Adrenal gland (tissue), 5 donors: Measurements from ENCODE around the gene TFDP1.

Experiments
- POLR2A ChIP-seq, 2 donors: fragments of 450-650 bp; IDR thresholded peaks; one replicate each; pipeline ENCODE4 v1.6.1; 2017; ENCODE audit warnings: antibody characterized with exemption in 2 of 2, mild to moderate bottlenecking in 2 of 2, moderate library complexity in 1 of 2
- TF ChIP-seq, protein P1 (sequence below), 6 experiments: fragments of 450-650 bp in 4 of 6; fragments of 200-600 bp in 2 of 6; sonication (generic) in 1 of 6; IDR thresholded peaks; 1 replicate in 5 of 6; 2 replicates in 1 of 6; pipeline versions ENCODE4 v1.5.1 to v1.8.0; 2016 to 2021; ENCODE audit warnings: antibody characterized with exemption in 6 of 6, mild to moderate bottlenecking in 2 of 6, moderate library complexity in 1 of 6
- donor health status: DM: no; HTN: no; CAD: no.

DNA sequence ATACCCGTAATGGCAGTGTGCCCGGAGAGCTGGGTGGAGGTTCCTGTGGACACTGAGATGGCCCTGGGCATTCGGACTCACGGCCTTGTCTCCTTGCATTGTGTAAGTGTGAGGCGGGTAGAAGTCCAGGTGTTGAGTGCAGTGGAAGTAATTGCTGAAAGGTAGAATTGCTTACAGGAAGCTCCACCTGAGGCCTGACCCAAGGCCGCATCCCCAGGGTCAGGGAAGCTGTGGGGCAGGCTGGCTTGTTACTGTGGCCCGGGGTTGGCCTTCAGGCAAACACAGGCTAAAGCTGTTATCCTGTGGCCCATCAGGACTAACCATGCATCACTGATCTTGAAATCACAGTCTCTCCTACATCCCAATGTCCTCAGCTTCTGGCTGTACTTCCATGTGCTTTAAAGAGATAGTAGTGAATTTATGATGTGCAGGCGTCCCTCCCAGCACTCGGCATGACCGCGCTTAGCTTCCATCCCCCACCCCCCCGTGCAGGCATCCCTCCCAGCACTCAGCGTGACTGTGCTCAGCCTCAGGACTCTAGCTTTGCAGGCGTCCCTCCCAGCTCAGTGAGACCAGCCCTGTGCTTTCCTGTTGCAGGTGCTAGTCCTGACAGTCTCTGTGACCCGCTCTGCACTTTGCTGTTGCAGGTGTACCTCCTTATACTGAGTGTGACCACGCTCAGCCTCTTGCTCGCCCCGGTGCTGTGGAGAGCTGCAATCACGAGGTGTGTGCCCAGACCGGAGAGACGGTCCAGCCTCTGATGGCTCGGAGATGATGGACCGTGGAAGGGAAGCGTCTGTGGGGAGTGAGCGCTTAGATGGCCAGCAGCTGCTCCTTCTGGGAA, 35.6 kb upstream of the TFDP1 start:
- TF ChIP-seq, protein P1, sequence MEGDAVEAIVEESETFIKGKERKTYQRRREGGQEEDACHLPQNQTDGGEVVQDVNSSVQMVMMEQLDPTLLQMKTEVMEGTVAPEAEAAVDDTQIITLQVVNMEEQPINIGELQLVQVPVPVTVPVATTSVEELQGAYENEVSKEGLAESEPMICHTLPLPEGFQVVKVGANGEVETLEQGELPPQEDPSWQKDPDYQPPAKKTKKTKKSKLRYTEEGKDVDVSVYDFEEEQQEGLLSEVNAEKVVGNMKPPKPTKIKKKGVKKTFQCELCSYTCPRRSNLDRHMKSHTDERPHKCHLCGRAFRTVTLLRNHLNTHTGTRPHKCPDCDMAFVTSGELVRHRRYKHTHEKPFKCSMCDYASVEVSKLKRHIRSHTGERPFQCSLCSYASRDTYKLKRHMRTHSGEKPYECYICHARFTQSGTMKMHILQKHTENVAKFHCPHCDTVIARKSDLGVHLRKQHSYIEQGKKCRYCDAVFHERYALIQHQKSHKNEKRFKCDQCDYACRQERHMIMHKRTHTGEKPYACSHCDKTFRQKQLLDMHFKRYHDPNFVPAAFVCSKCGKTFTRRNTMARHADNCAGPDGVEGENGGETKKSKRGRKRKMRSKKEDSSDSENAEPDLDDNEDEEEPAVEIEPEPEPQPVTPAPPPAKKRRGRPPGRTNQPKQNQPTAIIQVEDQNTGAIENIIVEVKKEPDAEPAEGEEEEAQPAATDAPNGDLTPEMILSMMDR (IDR thresholded peaks at IDR 0.05), result no peak
- no peak for TF ChIP-seq POLR2A (IDR thresholded peaks at IDR 0.05)
